A549 (cell line): ENCODE results near the gene SMCO4.

ENCODE experiments used
- CBX2 ChIP-seq: fragments of 200-600 bp; sonication (generic); IDR thresholded peaks from 2 replicates; pipeline ENCODE4 v1.6.1; 2016; ENCODE audit warnings: low read depth, mild to moderate bottlenecking, borderline replicate concordance
- TF ChIP-seq, protein P1 (sequence below): fragments of >200 bp; sonication (Bioruptor Twin); formaldehyde crosslinking; IDR thresholded peaks from 3 replicates; pipeline ENCODE4 v1.5.1; 2016

DNA sequence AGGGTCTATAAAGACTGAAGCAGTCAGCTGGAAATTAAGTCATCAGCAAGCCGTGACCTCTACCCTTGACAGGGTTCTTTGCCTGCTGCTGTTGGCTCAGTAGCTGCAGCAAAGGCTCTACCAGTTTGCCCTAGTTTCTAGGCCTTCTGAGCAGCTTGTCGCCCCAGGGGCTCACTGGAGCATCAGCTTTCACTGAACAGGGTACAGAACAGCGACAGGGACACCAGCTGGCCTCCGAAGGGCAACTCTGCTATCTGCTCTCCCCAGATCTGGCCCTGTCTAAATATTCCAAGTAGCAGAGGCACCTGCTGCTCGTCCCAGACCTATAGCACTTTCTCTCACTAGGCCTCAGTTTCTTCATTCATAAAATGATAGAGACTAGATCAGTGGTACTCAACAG, 42.4 kb downstream of the SMCO4 start:
- TF ChIP-seq, protein P1, sequence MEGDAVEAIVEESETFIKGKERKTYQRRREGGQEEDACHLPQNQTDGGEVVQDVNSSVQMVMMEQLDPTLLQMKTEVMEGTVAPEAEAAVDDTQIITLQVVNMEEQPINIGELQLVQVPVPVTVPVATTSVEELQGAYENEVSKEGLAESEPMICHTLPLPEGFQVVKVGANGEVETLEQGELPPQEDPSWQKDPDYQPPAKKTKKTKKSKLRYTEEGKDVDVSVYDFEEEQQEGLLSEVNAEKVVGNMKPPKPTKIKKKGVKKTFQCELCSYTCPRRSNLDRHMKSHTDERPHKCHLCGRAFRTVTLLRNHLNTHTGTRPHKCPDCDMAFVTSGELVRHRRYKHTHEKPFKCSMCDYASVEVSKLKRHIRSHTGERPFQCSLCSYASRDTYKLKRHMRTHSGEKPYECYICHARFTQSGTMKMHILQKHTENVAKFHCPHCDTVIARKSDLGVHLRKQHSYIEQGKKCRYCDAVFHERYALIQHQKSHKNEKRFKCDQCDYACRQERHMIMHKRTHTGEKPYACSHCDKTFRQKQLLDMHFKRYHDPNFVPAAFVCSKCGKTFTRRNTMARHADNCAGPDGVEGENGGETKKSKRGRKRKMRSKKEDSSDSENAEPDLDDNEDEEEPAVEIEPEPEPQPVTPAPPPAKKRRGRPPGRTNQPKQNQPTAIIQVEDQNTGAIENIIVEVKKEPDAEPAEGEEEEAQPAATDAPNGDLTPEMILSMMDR: no peak
- no peak for TF ChIP-seq CBX2
